ENCODE results near the gene BCAS3.
"Not testable (repeated sequence)": the region's sequence is repeated elsewhere in the genome, so short reads cannot be mapped to it uniquely, and the experiment has no call there.

Gene BCAS3

GRCh38 chr17:61237275-61237674 lies 559.6 kb downstream of the BCAS3 start:
- no peak for ATAC-seq
- Mint-ChIP-seq H3K9me3 (no peaks in the 10 kb centered on the region), H3K4me1 (peaks cover 17% of the 10 kb centered on the region), H3K27ac (no peak overlapping the region), H3K27me3 (no peaks in the 10 kb centered on the region), H3K36me3 (ENCODE audit: low read depth) (no peaks in the 10 kb centered on the region), H3K4me3 (no peak overlapping the region)
- DNase-seq: no peak

- DNase-seq (no peak), ATAC-seq (no peak)
- Mint-ChIP-seq H3K9me3 (peaks cover 3% of the 10 kb centered on the region), H3K4me3 (no peak overlapping the region), H3K36me3 (ENCODE audit: low read depth) (no peaks in the 10 kb centered on the region), H3K27me3 (no peaks in the 10 kb centered on the region), H3K4me1 (peaks cover 17% of the 10 kb centered on the region), H3K27ac (no peak overlapping the region)
Observed at GRCh38 chr17:61238455-61238933, 560.8 kb downstream of the BCAS3 start.

GRCh38 chr17:61239327-61239726 lies 561.7 kb downstream of the BCAS3 start:
- DNase-seq (no peak), ATAC-seq (no peak)
- Mint-ChIP-seq H3K9me3 (peaks cover 3% of the 10 kb centered on the region), H3K4me1 (peaks cover 17% of the 10 kb centered on the region), H3K4me3 (no peak overlapping the region), H3K36me3 (ENCODE audit: low read depth) (no peaks in the 10 kb centered on the region), H3K27ac (no peak overlapping the region), H3K27me3 (no peaks in the 10 kb centered on the region)

GRCh38 chr17:61239953-61240352 lies 562.3 kb downstream of the BCAS3 start:
- Mint-ChIP-seq H3K36me3 (ENCODE audit: low read depth) (no peaks in the 10 kb centered on the region), H3K9me3 (peaks cover 3% of the 10 kb centered on the region), H3K27ac (no peak overlapping the region), H3K4me3 (peak overlapping the region; percentile 35), H3K27me3 (no peaks in the 10 kb centered on the region), H3K4me1 (peaks cover 17% of the 10 kb centered on the region)
- no peak for ATAC-seq
- DNase-seq: no peak

GRCh38 chr17:61240851-61241468 lies 563.3 kb downstream of the BCAS3 start:
- Mint-ChIP-seq H3K27me3 (no peaks in the 10 kb centered on the region), H3K9me3 (peaks cover 3% of the 10 kb centered on the region), H3K4me1 (peaks cover 17% of the 10 kb centered on the region), H3K4me3 (peak overlapping the region; percentile 19), H3K27ac (no peak overlapping the region), H3K36me3 (ENCODE audit: low read depth) (no peaks in the 10 kb centered on the region)
- ATAC-seq (no peak), DNase-seq (no peak)

- H3K4me1 Mint-ChIP-seq; ATAC-seq; DNase-seq; H3K9me3 Mint-ChIP-seq; H3K36me3 Mint-ChIP-seq (ENCODE audit: low read depth); H3K4me3 Mint-ChIP-seq; H3K27me3 Mint-ChIP-seq; H3K27ac Mint-ChIP-seq: not testable (repeated sequence)
Observed at GRCh38 chr17:61244988-61245387, 567.3 kb downstream of the BCAS3 start.

GRCh38 chr17:61245706-61246135 lies 568.1 kb downstream of the BCAS3 start:
- ATAC-seq: no peak
- no peak overlapping the region for H3K4me3 Mint-ChIP-seq

GRCh38 chr17:61247439-61247838 lies 569.8 kb downstream of the BCAS3 start:
- no peak for ATAC-seq
- Mint-ChIP-seq H3K9me3 (peaks cover 3% of the 10 kb centered on the region), H3K36me3 (ENCODE audit: low read depth) (no peaks in the 10 kb centered on the region), H3K4me1 (peaks cover 23% of the 10 kb centered on the region), H3K4me3 (no peak overlapping the region), H3K27me3 (no peaks in the 10 kb centered on the region), H3K27ac (no peak overlapping the region)
- no peak for DNase-seq

More at GRCh38 chr17:61245706-61246135, 568.1 kb downstream of the BCAS3 start:
- no peak for DNase-seq
- Mint-ChIP-seq H3K4me1 (peaks cover 14% of the 10 kb centered on the region), H3K27me3 (no peaks in the 10 kb centered on the region), H3K27ac (no peak overlapping the region), H3K36me3 (ENCODE audit: low read depth) (no peaks in the 10 kb centered on the region), H3K9me3 (peaks cover 3% of the 10 kb centered on the region)

- no peaks in the 10 kb centered on the region for H3K27me3 Mint-ChIP-seq
- H3K27ac Mint-ChIP-seq: no peak overlapping the region
- no peak overlapping the region for H3K4me3 Mint-ChIP-seq
- ATAC-seq (no peak), DNase-seq (no peak)
- no peaks in the 10 kb centered on the region for H3K36me3 Mint-ChIP-seq (ENCODE audit: low read depth)
- H3K4me1 Mint-ChIP-seq: peaks cover 23% of the 10 kb centered on the region
- no peaks in the 10 kb centered on the region for H3K9me3 Mint-ChIP-seq
Observed at GRCh38 chr17:61248399-61248798, 570.7 kb downstream of the BCAS3 start.

- Mint-ChIP-seq H3K9me3 (no peaks in the 10 kb centered on the region), H3K36me3 (ENCODE audit: low read depth) (no peaks in the 10 kb centered on the region), H3K4me1 (peaks cover 23% of the 10 kb centered on the region), H3K27me3 (no peaks in the 10 kb centered on the region), H3K4me3 (no peak overlapping the region), H3K27ac (no peak overlapping the region)
- no peak for ATAC-seq
- no peak for DNase-seq
Observed at GRCh38 chr17:61249649-61250299, 572.1 kb downstream of the BCAS3 start.

- no peak for ATAC-seq
- peak overlapping the region; percentile 71 for H3K27ac Mint-ChIP-seq
- DNase-seq: no peak
- H3K36me3 Mint-ChIP-seq (ENCODE audit: low read depth): no peaks in the 10 kb centered on the region
- H3K4me1 Mint-ChIP-seq: peaks cover 23% of the 10 kb centered on the region
- no peak overlapping the region for H3K4me3 Mint-ChIP-seq
- no peaks in the 10 kb centered on the region for H3K9me3 Mint-ChIP-seq
- no peaks in the 10 kb centered on the region for H3K27me3 Mint-ChIP-seq
Observed at GRCh38 chr17:61250335-61250890, 572.8 kb downstream of the BCAS3 start.

- DNase-seq (peak; percentile 11), ATAC-seq (no peak)
- Mint-ChIP-seq H3K9me3 (no peaks in the 10 kb centered on the region), H3K27me3 (no peaks in the 10 kb centered on the region), H3K4me1 (peaks cover 23% of the 10 kb centered on the region), H3K36me3 (ENCODE audit: low read depth) (no peaks in the 10 kb centered on the region), H3K27ac (no peak overlapping the region), H3K4me3 (no peak overlapping the region)
Observed at GRCh38 chr17:61251939-61252865, 574.6 kb downstream of the BCAS3 start.

GRCh38 chr17:61253362-61253761 lies 575.7 kb downstream of the BCAS3 start:
- DNase-seq (no peak), ATAC-seq (no peak)
- no peak overlapping the region for H3K27ac Mint-ChIP-seq
- no peak overlapping the region for H3K4me3 Mint-ChIP-seq
- no peaks in the 10 kb centered on the region for H3K27me3 Mint-ChIP-seq
- H3K9me3 Mint-ChIP-seq: no peaks in the 10 kb centered on the region
- H3K4me1 Mint-ChIP-seq: peaks cover 23% of the 10 kb centered on the region
- no peaks in the 10 kb centered on the region for H3K36me3 Mint-ChIP-seq (ENCODE audit: low read depth)

GRCh38 chr17:61253937-61254574 lies 576.4 kb downstream of the BCAS3 start:
- Mint-ChIP-seq H3K9me3 (no peaks in the 10 kb centered on the region), H3K36me3 (ENCODE audit: low read depth) (no peaks in the 10 kb centered on the region), H3K4me1 (peaks cover 23% of the 10 kb centered on the region), H3K4me3 (no peak overlapping the region), H3K27ac (no peak overlapping the region), H3K27me3 (no peaks in the 10 kb centered on the region)
- no peak for DNase-seq
- no peak for ATAC-seq

All from activated naive CD8-positive, alpha-beta T cell treated with anti-CD3 and anti-CD28 coated beads, Interleukin-2, amount 50 U/mL, for 24 hours (primary cell).